ENCODE data around the gene SH3D21.

The SH3D21 gene

GRCh38 chr1:36285443-36286101 lies 20.6 kb upstream of the SH3D21 start:
- H3K27ac ChIP-seq (ENCODE audit: insufficient read depth in 1 of 2, low read depth in 1 of 2, low read length in 2 of 2, poor library complexity in 1 of 2, severe bottlenecking in 2 of 2), result no peak overlapping the region
- peaks cover 22 to 73% (median 48%) of the 10 kb centered on the region in 4 experiments for H3K36me3 ChIP-seq (ENCODE audit: control insufficient read depth in 4 of 4, insufficient read depth in 4 of 4, low read length in 3 of 4)
- peaks cover 0 to 2% (median 0%) of the 10 kb centered on the region in 4 experiments for H3K4me1 ChIP-seq (ENCODE audit: control extremely low read depth in 1 of 4, control insufficient read depth in 4 of 4, insufficient read depth in 4 of 4, low read length in 3 of 4)
- ChIA-PET POLR2A (interaction anchor here (0.6 kb wide), 1 partner anchor 19 kb away, joined by 3 read pairs; no protein-coding TSS in a partner anchor), CTCF (interaction anchor here (0.5 to 3.6 kb wide), 25 partner anchors 10 to 193 kb away, joined by 3 to 39 read pairs (median 5); partner anchors contain the start of genes SH3D21 and TRAPPC3)
- H3K4me3 ChIP-seq (ENCODE audit: control insufficient read depth in 1 of 7, extremely low read depth in 1 of 7, insufficient read depth in 4 of 7, low read depth in 2 of 7, low read length in 6 of 7), result no peak overlapping the region
- H3K9me3 ChIP-seq (ENCODE audit: control extremely low read depth in 1 of 5, control insufficient read depth in 4 of 5, insufficient read depth in 2 of 5, low read depth in 1 of 5, low read length in 4 of 5), result no peaks in the 10 kb centered on the region
- DNase-seq, result peak; percentile 90 to 97 (median 93)
- 100% methylated on average over 2 of the region's 7 CpGs for WGBS (ENCODE audit: insufficient coverage)
- no peaks in the 10 kb centered on the region for H3K27me3 ChIP-seq (replicated peaks in 2 of 5; ENCODE audit: control insufficient read depth in 4 of 5, insufficient read depth in 5 of 5, low read length in 4 of 5)

- POLR2A ChIA-PET, result no interaction called here
- Histone ChIP-seq H3K36me3 (ENCODE audit: control insufficient read depth in 4 of 4, insufficient read depth in 4 of 4, low read length in 3 of 4) (peaks cover 31 to 85% (median 58%) of the 10 kb centered on the region in 4 experiments), H3K27ac (ENCODE audit: insufficient read depth in 1 of 2, low read depth in 1 of 2, low read length in 2 of 2, poor library complexity in 1 of 2, severe bottlenecking in 2 of 2) (no peak overlapping the region)
Measured at GRCh38 chr1:36286802-36287201, 19.4 kb upstream of the SH3D21 start.

GRCh38 chr1:36287595-36287994 lies 18.6 kb upstream of the SH3D21 start:
- Histone ChIP-seq H3K4me3 (ENCODE audit: control insufficient read depth in 1 of 7, extremely low read depth in 1 of 7, insufficient read depth in 4 of 7, low read depth in 2 of 7, low read length in 6 of 7) (no peak overlapping the region), H3K27me3 (replicated peaks in 2 of 5; ENCODE audit: control insufficient read depth in 4 of 5, insufficient read depth in 5 of 5, low read length in 4 of 5) (no peaks in the 10 kb centered on the region), H3K4me1 (ENCODE audit: control extremely low read depth in 1 of 4, control insufficient read depth in 4 of 4, insufficient read depth in 4 of 4, low read length in 3 of 4) (peaks cover 0 to 2% (median 0%) of the 10 kb centered on the region in 4 experiments), H3K9me3 (ENCODE audit: control extremely low read depth in 1 of 5, control insufficient read depth in 4 of 5, insufficient read depth in 2 of 5, low read depth in 1 of 5, low read length in 4 of 5) (no peaks in the 10 kb centered on the region), H3K36me3 (ENCODE audit: control insufficient read depth in 4 of 4, insufficient read depth in 4 of 4, low read length in 3 of 4) (peaks cover 32 to 85% (median 58%) of the 10 kb centered on the region in 4 experiments), H3K27ac (ENCODE audit: insufficient read depth in 1 of 2, low read depth in 1 of 2, low read length in 2 of 2, poor library complexity in 1 of 2, severe bottlenecking in 2 of 2) (no peak overlapping the region)
- CTCF ChIA-PET, result interaction anchor here (0.6 to 3.6 kb wide), 10 partner anchors 11 to 191 kb away, joined by 3 to 39 read pairs (median 8); partner anchors contain the start of gene TRAPPC3
- WGBS (ENCODE audit: insufficient coverage), result 93% methylated on average over 5 of the region's 5 CpGs
- POLR2A ChIA-PET, result no interaction called here
- no peak for DNase-seq

More at GRCh38 chr1:36286802-36287201, 19.4 kb upstream of the SH3D21 start:
- CTCF ChIA-PET, result interaction anchor here (0.6 to 3.6 kb wide), 13 partner anchors 9 to 186 kb away, joined by 3 to 39 read pairs (median 4); partner anchors contain the start of gene TRAPPC3
- Histone ChIP-seq H3K4me3 (ENCODE audit: control insufficient read depth in 1 of 7, extremely low read depth in 1 of 7, insufficient read depth in 4 of 7, low read depth in 2 of 7, low read length in 6 of 7) (no peak overlapping the region), H3K4me1 (ENCODE audit: control extremely low read depth in 1 of 4, control insufficient read depth in 4 of 4, insufficient read depth in 4 of 4, low read length in 3 of 4) (peaks cover 0 to 2% (median 0%) of the 10 kb centered on the region in 4 experiments), H3K9me3 (ENCODE audit: control extremely low read depth in 1 of 5, control insufficient read depth in 4 of 5, insufficient read depth in 2 of 5, low read depth in 1 of 5, low read length in 4 of 5) (no peaks in the 10 kb centered on the region), H3K27me3 (replicated peaks in 2 of 5; ENCODE audit: control insufficient read depth in 4 of 5, insufficient read depth in 5 of 5, low read length in 4 of 5) (no peaks in the 10 kb centered on the region)
- WGBS (ENCODE audit: insufficient coverage), result over 99% methylated on average over 13 of the region's 13 CpGs
- DNase-seq, result no peak

GRCh38 chr1:36295390-36295789 lies 10.8 kb upstream of the SH3D21 start:
- CTCF ChIA-PET, result interaction anchor here (3.0 kb wide), 1 partner anchor 9 kb away, joined by 15 read pairs; no protein-coding TSS in a partner anchor
- Histone ChIP-seq H3K4me3 (ENCODE audit: control insufficient read depth in 1 of 7, extremely low read depth in 1 of 7, insufficient read depth in 4 of 7, low read depth in 2 of 7, low read length in 6 of 7) (no peak overlapping the region), H3K9me3 (ENCODE audit: control extremely low read depth in 1 of 5, control insufficient read depth in 4 of 5, insufficient read depth in 2 of 5, low read depth in 1 of 5, low read length in 4 of 5) (no peaks in the 10 kb centered on the region), H3K27ac (ENCODE audit: insufficient read depth in 1 of 2, low read depth in 1 of 2, low read length in 2 of 2, poor library complexity in 1 of 2, severe bottlenecking in 2 of 2) (no peak overlapping the region), H3K27me3 (replicated peaks in 2 of 5; ENCODE audit: control insufficient read depth in 4 of 5, insufficient read depth in 5 of 5, low read length in 4 of 5) (no peaks in the 10 kb centered on the region), H3K4me1 (ENCODE audit: control extremely low read depth in 1 of 4, control insufficient read depth in 4 of 4, insufficient read depth in 4 of 4, low read length in 3 of 4) (no peaks in the 10 kb centered on the region), H3K36me3 (ENCODE audit: control insufficient read depth in 4 of 4, insufficient read depth in 4 of 4, low read length in 3 of 4) (peaks cover 26 to 81% (median 59%) of the 10 kb centered on the region in 4 experiments)
- DNase-seq, result no peak
- POLR2A ChIA-PET, result interaction anchor here (0.5 kb wide), 1 partner anchor 71 kb away, joined by 4 read pairs; no protein-coding TSS in a partner anchor
- no CpG with 5 or more reads among the region's 2 CpGs for WGBS (ENCODE audit: insufficient coverage)

GRCh38 chr1:36297062-36297461 lies 9.1 kb upstream of the SH3D21 start:
- ChIA-PET POLR2A (no interaction called here), CTCF (interaction anchor here (1.2 to 1.9 kb wide), 2 partner anchors 10 to 26 kb away, joined by 3 to 5 read pairs; no protein-coding TSS in a partner anchor)
- Histone ChIP-seq H3K4me1 (ENCODE audit: control extremely low read depth in 1 of 4, control insufficient read depth in 4 of 4, insufficient read depth in 4 of 4, low read length in 3 of 4) (no peaks in the 10 kb centered on the region), H3K27me3 (replicated peaks in 2 of 5; ENCODE audit: control insufficient read depth in 4 of 5, insufficient read depth in 5 of 5, low read length in 4 of 5) (no peaks in the 10 kb centered on the region), H3K4me3 (ENCODE audit: control insufficient read depth in 1 of 7, extremely low read depth in 1 of 7, insufficient read depth in 4 of 7, low read depth in 2 of 7, low read length in 6 of 7) (no peak overlapping the region), H3K36me3 (ENCODE audit: control insufficient read depth in 4 of 4, insufficient read depth in 4 of 4, low read length in 3 of 4) (peaks cover 20 to 81% (median 63%) of the 10 kb centered on the region in 4 experiments), H3K27ac (ENCODE audit: insufficient read depth in 1 of 2, low read depth in 1 of 2, low read length in 2 of 2, poor library complexity in 1 of 2, severe bottlenecking in 2 of 2) (no peak overlapping the region), H3K9me3 (ENCODE audit: control extremely low read depth in 1 of 5, control insufficient read depth in 4 of 5, insufficient read depth in 2 of 5, low read depth in 1 of 5, low read length in 4 of 5) (no peaks in the 10 kb centered on the region)
- no peak for DNase-seq
- WGBS (ENCODE audit: insufficient coverage), result 100% methylated on average over 1 of the region's 2 CpGs

- no peak for DNase-seq
- H3K9me3 ChIP-seq (ENCODE audit: control extremely low read depth in 1 of 5, control insufficient read depth in 4 of 5, insufficient read depth in 2 of 5, low read depth in 1 of 5, low read length in 4 of 5), result no peaks in the 10 kb centered on the region
- no peak overlapping the region for H3K4me3 ChIP-seq (ENCODE audit: control insufficient read depth in 1 of 7, extremely low read depth in 1 of 7, insufficient read depth in 4 of 7, low read depth in 2 of 7, low read length in 6 of 7)
- 98% methylated on average over 5 of the region's 5 CpGs for WGBS (ENCODE audit: insufficient coverage)
- peaks cover 22 to 81% (median 67%) of the 10 kb centered on the region in 4 experiments for H3K36me3 ChIP-seq (ENCODE audit: control insufficient read depth in 4 of 4, insufficient read depth in 4 of 4, low read length in 3 of 4)
- no peaks in the 10 kb centered on the region for H3K27me3 ChIP-seq (replicated peaks in 2 of 5; ENCODE audit: control insufficient read depth in 4 of 5, insufficient read depth in 5 of 5, low read length in 4 of 5)
- CTCF ChIA-PET, result interaction anchor here (1.5 to 1.9 kb wide), 2 partner anchors 8 to 12 kb away, joined by 4 to 5 read pairs; no protein-coding TSS in a partner anchor
- H3K27ac ChIP-seq (ENCODE audit: insufficient read depth in 1 of 2, low read depth in 1 of 2, low read length in 2 of 2, poor library complexity in 1 of 2, severe bottlenecking in 2 of 2), result no peak overlapping the region
- POLR2A ChIA-PET, result no interaction called here
- peaks cover 0 to 12% (median 1%) of the 10 kb centered on the region in 4 experiments for H3K4me1 ChIP-seq (ENCODE audit: control extremely low read depth in 1 of 4, control insufficient read depth in 4 of 4, insufficient read depth in 4 of 4, low read length in 3 of 4)
Measured at GRCh38 chr1:36298640-36299039, 7.5 kb upstream of the SH3D21 start.

- Histone ChIP-seq H3K9me3 (ENCODE audit: control extremely low read depth in 1 of 5, control insufficient read depth in 4 of 5, insufficient read depth in 2 of 5, low read depth in 1 of 5, low read length in 4 of 5) (no peaks in the 10 kb centered on the region), H3K27me3 (replicated peaks in 2 of 5; ENCODE audit: control insufficient read depth in 4 of 5, insufficient read depth in 5 of 5, low read length in 4 of 5) (no peaks in the 10 kb centered on the region), H3K4me3 (ENCODE audit: control insufficient read depth in 1 of 7, extremely low read depth in 1 of 7, insufficient read depth in 4 of 7, low read depth in 2 of 7, low read length in 6 of 7) (no peak overlapping the region), H3K4me1 (ENCODE audit: control extremely low read depth in 1 of 4, control insufficient read depth in 4 of 4, insufficient read depth in 4 of 4, low read length in 3 of 4) (peaks cover 0 to 31% (median 18%) of the 10 kb centered on the region in 4 experiments), H3K36me3 (ENCODE audit: control insufficient read depth in 4 of 4, insufficient read depth in 4 of 4, low read length in 3 of 4) (peaks cover 19 to 74% (median 58%) of the 10 kb centered on the region in 4 experiments), H3K27ac (ENCODE audit: insufficient read depth in 1 of 2, low read depth in 1 of 2, low read length in 2 of 2, poor library complexity in 1 of 2, severe bottlenecking in 2 of 2) (no peak overlapping the region)
- CTCF ChIA-PET, result interaction anchor here (0.6 to 2.2 kb wide), 17 partner anchors 9 to 208 kb away, joined by 3 to 10 read pairs (median 4); partner anchors contain the start of gene EVA1B
- WGBS (ENCODE audit: insufficient coverage), result no CpG with 5 or more reads among the region's 1 CpG
- POLR2A ChIA-PET, result no interaction called here
- DNase-seq, result peak in 1 of 3 donors; percentile 33
Measured at GRCh38 chr1:36300526-36300925, 5.6 kb upstream of the SH3D21 start.
